Coronary artery (tissue), 2 donors: Measurements from ENCODE around the gene RBKS.

Experiments
- DNase-seq: peaks from one replicate; pipeline ENCODE4 v3.0.0-alpha.2; 2017; ENCODE audit warnings: low spot score
- H3K27ac ChIP-seq, 2 donors: fragments of 200-600 bp; sonication (generic); one replicate each; pipeline ENCODE4 v1.5.1; 2016 to 2019
- H3K4me3 ChIP-seq: fragments of 200-600 bp; sonication (generic); 2 replicates; pipeline ENCODE4 v1.5.1; 2016; ENCODE audit warnings: mild to moderate bottlenecking, moderate library complexity
- TF ChIP-seq, protein P1 (sequence below): fragments of 200-600 bp; sonication (generic); IDR thresholded peaks from one replicate; pipeline ENCODE4 v1.5.1; 2019; ENCODE audit warnings: antibody characterized with exemption

The RBKS gene

DNA sequence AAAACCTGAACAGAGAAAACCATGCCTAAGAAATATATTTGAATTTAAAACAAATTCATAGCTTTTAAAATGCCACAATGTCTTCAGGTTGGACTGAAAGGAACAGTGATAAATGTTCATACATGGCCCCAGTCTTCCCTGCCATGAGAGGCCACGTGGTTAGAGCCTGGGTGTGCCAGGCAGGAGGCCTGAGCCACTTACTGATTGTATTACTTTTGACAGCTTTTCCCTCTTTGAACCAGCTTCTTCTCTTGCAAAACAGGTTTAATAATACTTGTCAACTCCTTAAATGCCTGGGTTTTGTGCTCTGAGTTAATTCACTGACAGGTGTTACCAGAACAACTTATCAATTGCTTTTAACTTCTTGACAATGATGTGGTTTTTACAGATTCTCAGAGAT is 27.0 kb downstream of the RBKS start:
- no peak overlapping the region for H3K4me3 ChIP-seq
- DNase-seq = no peak
- H3K27ac ChIP-seq = no peak overlapping the region
- TF ChIP-seq, protein P1, sequence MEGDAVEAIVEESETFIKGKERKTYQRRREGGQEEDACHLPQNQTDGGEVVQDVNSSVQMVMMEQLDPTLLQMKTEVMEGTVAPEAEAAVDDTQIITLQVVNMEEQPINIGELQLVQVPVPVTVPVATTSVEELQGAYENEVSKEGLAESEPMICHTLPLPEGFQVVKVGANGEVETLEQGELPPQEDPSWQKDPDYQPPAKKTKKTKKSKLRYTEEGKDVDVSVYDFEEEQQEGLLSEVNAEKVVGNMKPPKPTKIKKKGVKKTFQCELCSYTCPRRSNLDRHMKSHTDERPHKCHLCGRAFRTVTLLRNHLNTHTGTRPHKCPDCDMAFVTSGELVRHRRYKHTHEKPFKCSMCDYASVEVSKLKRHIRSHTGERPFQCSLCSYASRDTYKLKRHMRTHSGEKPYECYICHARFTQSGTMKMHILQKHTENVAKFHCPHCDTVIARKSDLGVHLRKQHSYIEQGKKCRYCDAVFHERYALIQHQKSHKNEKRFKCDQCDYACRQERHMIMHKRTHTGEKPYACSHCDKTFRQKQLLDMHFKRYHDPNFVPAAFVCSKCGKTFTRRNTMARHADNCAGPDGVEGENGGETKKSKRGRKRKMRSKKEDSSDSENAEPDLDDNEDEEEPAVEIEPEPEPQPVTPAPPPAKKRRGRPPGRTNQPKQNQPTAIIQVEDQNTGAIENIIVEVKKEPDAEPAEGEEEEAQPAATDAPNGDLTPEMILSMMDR = no peak

DNA sequence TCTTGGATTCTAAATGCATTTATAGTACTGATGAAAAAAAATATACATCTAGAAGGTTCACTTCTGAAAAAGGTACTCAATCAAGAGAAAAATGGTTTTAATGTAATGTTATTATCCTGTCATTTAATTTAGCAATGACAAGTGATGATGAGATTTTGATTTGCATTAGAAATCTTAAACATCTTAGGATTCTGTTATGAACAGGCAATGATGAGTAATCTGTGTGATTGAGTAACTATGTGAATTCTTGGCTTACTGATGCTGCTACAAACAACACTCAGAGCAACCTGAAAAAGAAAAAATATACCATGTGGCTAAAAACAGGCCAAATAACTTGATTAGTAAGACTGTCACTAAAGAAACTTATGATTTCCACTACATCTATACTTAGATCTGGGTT is 30.1 kb downstream of the RBKS start:
- Histone ChIP-seq H3K4me3 (no peak overlapping the region), H3K27ac (no peak overlapping the region)
- no peak for DNase-seq
- TF ChIP-seq, protein P1 = no peak

DNA sequence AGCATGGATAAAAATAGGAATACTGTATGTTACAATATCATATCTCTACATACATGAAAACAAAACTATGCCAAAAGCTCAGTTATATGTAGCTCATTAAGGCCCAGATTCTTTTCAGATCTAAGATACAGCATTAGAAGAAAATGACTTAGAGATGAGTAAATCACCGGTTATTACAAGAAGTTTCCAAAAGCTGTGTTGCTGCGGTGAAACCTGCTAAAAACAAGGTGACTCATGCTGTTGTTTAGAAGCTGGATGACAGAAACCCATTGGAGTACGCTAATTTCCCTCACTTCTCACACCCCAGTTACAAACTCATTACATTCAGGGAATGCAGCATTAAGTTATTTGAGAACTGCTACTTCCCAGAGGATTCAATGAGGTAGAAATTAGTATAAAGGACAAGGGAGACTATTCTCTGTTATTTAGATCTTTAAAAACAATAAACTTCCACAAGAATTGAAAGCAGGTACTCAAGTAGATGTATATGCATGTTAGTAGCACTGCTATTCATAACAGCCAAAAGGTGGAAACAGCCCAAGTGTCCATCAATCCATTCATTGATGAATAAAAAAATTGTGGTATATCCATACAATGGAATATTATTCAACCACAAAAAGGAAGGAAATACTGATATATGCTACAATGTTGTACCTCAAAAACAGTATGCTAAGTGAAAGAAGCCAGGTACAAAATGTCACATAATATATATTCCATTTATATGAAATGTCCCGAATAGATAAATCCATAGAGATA is 32.6 kb downstream of the RBKS start:
- TF ChIP-seq, protein P1 = no peak
- no peak for DNase-seq

DNA sequence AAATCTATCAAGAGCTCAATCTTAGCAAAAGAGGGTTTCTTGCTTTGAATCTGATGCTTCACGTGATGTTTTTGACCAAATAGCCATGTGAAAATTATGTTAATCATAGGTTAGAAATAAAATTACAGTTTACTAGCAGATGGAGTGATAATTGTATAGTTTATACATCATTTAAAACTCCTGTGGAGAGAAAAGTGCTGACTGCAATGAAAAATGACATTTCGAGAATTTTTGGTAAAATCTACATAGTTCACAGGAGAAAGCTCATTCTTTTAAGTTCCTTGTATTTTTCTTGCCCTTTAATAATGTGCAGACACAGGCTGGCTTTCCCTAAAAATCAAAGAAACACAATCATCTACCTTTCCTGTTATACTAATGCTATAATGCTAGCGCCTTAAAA is 33.2 kb downstream of the RBKS start:
- TF ChIP-seq, protein P1 = no peak
- no peak for DNase-seq
- H3K4me3 ChIP-seq = no peak overlapping the region
- H3K27ac ChIP-seq = no peak overlapping the region

More for the DNA sequence above, 32.6 kb downstream of the RBKS start:
- Histone ChIP-seq H3K27ac (no peak overlapping the region), H3K4me3 (no peak overlapping the region)

DNA sequence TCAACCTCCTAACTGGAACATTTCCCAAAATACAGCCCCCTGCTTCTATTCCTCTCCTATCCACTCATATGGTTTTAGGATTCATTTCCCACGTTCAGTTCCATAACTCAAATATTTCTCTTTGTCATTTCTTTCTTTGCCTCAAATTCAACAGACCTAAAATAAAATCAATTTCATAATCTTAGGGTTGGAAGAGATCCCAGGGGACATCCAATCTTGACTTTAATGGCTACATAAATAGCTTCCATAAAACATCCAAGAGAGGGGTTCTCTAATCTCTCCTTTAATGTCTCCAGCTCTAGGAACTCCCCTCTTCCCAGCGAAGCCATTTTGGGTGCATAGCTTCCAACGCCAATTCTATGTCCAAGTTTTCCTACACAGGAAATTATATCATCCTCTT is 33.8 kb downstream of the RBKS start:
- DNase-seq = no peak
- TF ChIP-seq, protein P1 = no peak
- H3K27ac ChIP-seq = no peak overlapping the region
- H3K4me3 ChIP-seq = no peak overlapping the region

DNA sequence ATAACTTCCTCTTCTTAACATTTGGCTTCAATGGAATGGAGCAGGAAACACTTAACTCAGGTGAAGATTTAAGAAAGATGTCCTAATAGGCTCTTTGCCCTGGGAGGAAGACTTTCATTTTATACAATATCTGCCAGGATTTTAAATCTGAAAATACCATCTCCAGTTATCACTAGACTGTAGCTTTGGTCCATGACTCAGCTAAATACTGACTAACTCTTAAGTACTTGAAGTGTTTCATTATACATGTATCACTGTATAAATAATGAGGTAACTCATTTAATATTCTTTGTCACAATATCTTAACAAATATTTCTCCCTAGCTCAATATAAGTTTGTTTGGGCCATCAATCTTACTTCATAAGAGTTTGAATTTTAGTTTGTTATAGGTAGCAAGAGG is 34.7 kb downstream of the RBKS start:
- no peak overlapping the region for H3K27ac ChIP-seq
- TF ChIP-seq, protein P1 = no peak
- no peak overlapping the region for H3K4me3 ChIP-seq
- no peak for DNase-seq

DNA sequence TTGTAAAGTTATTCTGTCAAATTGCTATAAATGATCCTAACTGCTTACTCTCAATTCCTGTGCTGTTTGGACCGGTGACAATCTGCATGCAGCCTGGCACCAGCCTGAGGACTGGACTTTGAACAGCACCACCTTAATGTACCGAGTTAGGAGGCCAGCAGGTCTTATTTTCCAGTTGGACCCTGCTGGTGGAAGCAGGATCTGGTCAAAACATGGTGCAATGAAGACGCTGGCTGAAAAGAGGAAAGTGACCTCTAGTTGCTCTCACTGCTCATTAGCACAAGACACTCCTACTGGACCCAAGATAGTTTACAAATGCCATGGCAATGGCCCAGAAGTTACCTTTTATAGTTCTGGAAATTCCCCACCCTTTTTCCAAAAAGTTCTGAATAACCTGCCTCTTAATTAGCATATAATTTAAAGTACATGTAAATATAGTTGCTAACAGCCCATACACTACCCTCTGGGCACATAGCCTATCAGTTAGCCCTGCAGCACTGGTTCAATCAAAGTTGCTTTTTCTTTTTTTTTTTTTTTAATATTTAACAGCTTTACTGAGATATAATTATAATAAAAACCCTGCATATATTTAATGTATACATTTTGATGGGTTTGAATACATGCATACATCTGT is 35.8 kb downstream of the RBKS start:
- DNase-seq = no peak
- Histone ChIP-seq H3K4me3 (no peak overlapping the region), H3K27ac (no peak overlapping the region)
- TF ChIP-seq, protein P1 = no peak
